VCaP (cell line): Measurements from ENCODE around the gene LMF1.
"Not testable (repeated sequence)": the region's sequence is repeated elsewhere in the genome, so short reads cannot be mapped to it uniquely, and the experiment has no call there.

Experiments
- H3K27ac ChIP-seq: fragments of 450-650 bp; 2 replicates; pipeline ENCODE4 v1.5.1; 2017
- CTCF ChIP-seq: fragments of 450-650 bp; conservative IDR thresholded peaks from 2 replicates; pipeline ENCODE4 v1.5.1; 2017; ENCODE audit warnings: mild to moderate bottlenecking, moderate library complexity

LMF1 gene

GRCh38 chr16:888901-889570, 81.7 kb downstream of the LMF1 start:
- no peak for TF ChIP-seq CTCF
- no peak overlapping the region for H3K27ac ChIP-seq

DNA sequence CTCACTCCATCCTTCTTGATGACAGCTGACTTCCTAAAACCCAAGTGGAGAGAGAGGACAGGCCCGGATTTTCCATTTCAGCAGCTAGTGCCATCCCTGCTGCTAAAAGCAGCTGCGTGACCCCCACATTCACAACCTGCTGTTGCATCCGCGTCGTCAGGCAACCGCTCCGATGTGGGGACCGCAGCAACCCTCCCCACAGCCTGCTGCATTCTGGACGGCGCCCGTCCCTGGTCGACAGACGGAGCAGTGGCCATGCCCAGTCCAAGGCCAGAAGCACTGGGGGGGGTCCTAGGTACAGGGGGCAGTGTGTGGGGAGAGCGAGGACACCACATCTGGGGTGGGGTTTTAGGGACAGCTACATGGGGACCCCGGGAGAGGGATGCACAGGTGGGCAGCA, 82.3 kb downstream of the LMF1 start:
- H3K27ac ChIP-seq = not testable (repeated sequence)

DNA sequence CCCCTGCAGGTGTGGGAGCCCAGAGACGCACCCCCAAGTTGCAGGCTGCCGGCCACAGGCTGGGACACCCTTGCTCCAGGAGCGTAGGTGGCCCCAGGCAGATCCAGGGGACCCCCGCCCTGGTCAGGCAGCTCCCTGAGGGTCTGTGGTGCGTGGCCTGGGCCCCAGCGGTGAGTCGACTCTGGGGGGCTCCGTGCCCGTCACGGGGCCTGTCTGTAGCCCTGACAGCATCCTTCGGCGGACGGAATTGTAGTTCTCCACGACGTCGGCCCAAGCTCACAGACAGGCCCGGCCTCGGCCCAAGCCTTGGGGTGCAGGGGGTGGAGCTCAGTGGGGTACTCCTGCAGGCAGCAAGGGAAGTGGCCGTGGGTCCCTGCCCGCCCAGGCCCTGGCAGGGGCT, 82.9 kb downstream of the LMF1 start:
- H3K27ac ChIP-seq = no peak overlapping the region
- TF ChIP-seq CTCF = no peak

- no peak for TF ChIP-seq CTCF
- H3K27ac ChIP-seq = no peak overlapping the region
Measured at GRCh38 chr16:886802-887731, 83.7 kb downstream of the LMF1 start.

DNA sequence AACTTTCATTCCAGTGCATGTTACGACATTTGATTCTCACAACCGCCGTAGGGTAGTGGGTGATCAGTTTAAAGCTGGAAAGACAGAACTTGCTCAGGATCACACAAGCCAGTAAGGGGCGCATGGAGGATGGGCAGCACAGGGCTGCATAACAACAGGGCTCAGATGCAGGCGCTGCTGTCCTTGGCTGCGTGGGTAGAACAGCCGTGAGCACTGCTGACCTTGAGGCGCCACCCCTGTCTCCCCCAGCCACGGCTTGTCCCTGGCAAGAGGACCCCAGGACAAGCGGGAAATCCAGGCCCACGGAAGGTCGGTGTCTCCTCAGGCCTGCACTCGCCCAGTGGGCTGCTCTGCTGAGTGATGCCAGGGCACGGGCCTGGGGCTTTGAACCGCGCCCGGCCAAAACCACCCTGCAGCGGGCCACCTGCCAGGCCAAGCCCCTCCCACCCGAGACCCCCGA, 84.7 kb downstream of the LMF1 start:
- no peak overlapping the region for H3K27ac ChIP-seq
- no peak for TF ChIP-seq CTCF

- TF ChIP-seq CTCF = no peak
- no peak overlapping the region for H3K27ac ChIP-seq
Measured at GRCh38 chr16:885391-885790, 85.4 kb downstream of the LMF1 start.

- H3K27ac ChIP-seq = no peak overlapping the region
- no peak for TF ChIP-seq CTCF
Measured at GRCh38 chr16:884232-884631, 86.6 kb downstream of the LMF1 start.

GRCh38 chr16:883781-884180, 87.0 kb downstream of the LMF1 start:
- H3K27ac ChIP-seq = no peak overlapping the region
- TF ChIP-seq CTCF = no peak
